Thyroid gland (tissue), 4 donors: ENCODE measurements around the gene SLC22A25. TPM values are rescaled to one million over a fixed set of nuclear protein-coding genes. Genes with fewer than 3 reads are reported as not detected.
A peak's percentile ranks its signal among the peaks of the same experiment; 100 is the strongest.

Experiments
- DNase-seq, 2 donors: peaks; one replicate each; pipeline ENCODE4 v3.0.0-alpha.2; 2019
- H3K27ac ChIP-seq, 3 donors: fragments of 200-600 bp; sonication (generic); 1 replicate in 2 of 3; 2 replicates in 1 of 3; pipeline ENCODE4 v1.5.1; 2016 to 2019; ENCODE audit warnings: mild to moderate bottlenecking in 1 of 3, moderate library complexity in 1 of 3
- H3K27me3 ChIP-seq: fragments of 200-600 bp; sonication (generic); one replicate; pipeline ENCODE4 v1.5.1; 2019
- H3K36me3 ChIP-seq, 2 donors: fragments of 200-600 bp; sonication (generic); one replicate each; pipeline ENCODE4 v1.5.1; 2016 to 2019
- H3K4me1 ChIP-seq, 2 donors: fragments of 200-600 bp; sonication (generic); one replicate each; pipeline ENCODE4 v1.5.1; 2017 to 2019
- H3K4me3 ChIP-seq, 3 donors: fragments of 200-600 bp; sonication (generic); replicated peaks in 1 of 3; 1 replicate in 2 of 3; 2 replicates in 1 of 3; pipeline ENCODE4 v1.5.1; 2016; ENCODE audit warnings: mild to moderate bottlenecking in 1 of 3
- H3K9me3 ChIP-seq: fragments of 200-600 bp; sonication (generic); one replicate; pipeline ENCODE4 v1.5.1; 2017
- CTCF ChIP-seq, 6 experiments: fragments of 200-600 bp in 3 of 6; fragments of 450-650 bp in 3 of 6; sonication (generic) in 3 of 6; IDR thresholded peaks; one replicate each; pipeline ENCODE4 v1.5.1; 2016 to 2019; ENCODE audit warnings: antibody characterized with exemption in 6 of 6, mild to moderate bottlenecking in 2 of 6, inconsistent platforms in 1 of 6, moderate library complexity in 1 of 6
- POLR2A ChIP-seq, 2 donors: fragments of 450-650 bp; IDR thresholded peaks; one replicate each; pipeline ENCODE4 v1.6.1; 2017; ENCODE audit warnings: antibody characterized with exemption in 2 of 2, mild to moderate bottlenecking in 2 of 2, moderate library complexity in 1 of 2
- WGBS, 2 donors: methylation state at CpG; one replicate each; pipeline ENCODE4 v1.1.5; 2017; 5-methylcytosine and 5-hydroxymethylcytosine counted together
- intact Hi-C: fragments of 100-400 bp; cut with DNase I; formaldehyde crosslinking; loops from one replicate; pipeline ENCODE4 v1.15.1; 2023
- total RNA-seq, 4 donors: library from RNA; depleted of rRNA; stranded (reverse); fragments of >200 nt; gene quantifications; one replicate each; pipeline ENCODE4 v1.2.3, GENCODE V29; 2016

Gene SLC22A25
- total RNA-seq, 4 donors from 2014 or later = not detected

DNA sequence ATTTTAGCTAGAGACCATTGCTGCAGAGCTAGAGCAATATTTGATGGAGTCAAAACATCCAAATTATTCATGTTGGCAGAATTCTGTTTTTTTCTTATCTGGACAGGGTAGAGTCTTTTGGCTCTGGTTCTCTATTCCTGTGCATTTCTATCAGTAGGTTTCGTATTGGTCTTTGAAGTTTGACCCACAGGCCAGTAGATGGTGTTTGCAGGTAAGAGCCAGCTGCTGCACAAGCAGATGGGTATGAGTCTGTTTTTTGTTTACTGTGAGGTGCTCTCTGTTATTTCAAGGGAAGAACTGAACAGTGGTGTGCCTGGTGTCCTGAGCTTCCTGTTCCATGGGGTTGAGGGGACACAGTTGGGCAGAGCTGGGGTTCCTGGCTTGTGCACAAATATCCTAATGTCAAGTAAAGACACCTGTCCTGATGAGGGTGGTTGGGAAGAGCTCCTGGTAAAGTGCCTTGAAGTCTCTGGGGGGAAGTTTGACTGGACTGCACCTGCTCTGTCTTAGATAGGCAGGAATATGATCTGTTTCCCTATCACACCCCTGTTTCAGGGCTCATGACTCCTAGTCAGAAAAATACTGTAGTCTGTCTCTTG, 34.0 kb upstream of the SLC22A25 start:
- Histone ChIP-seq H3K4me3 (no peak overlapping the region), H3K9me3 (no peaks in the 10 kb centered on the region), H3K36me3 (no peaks in the 10 kb centered on the region), H3K4me1 (no peaks in the 10 kb centered on the region), H3K27me3 (no peaks in the 10 kb centered on the region), H3K27ac (no peak overlapping the region)
- intact Hi-C loops = no loop called here
- TF ChIP-seq POLR2A (IDR thresholded peaks at IDR 0.05) = no peak
- peak in 1 of 6 experiments; percentile 37 for TF ChIP-seq CTCF (IDR thresholded peaks at IDR 0.05)
- WGBS, 2 donors = 0 to 47% methylated on average over 1 of the region's 1 CpG
- no peak for DNase-seq

DNA sequence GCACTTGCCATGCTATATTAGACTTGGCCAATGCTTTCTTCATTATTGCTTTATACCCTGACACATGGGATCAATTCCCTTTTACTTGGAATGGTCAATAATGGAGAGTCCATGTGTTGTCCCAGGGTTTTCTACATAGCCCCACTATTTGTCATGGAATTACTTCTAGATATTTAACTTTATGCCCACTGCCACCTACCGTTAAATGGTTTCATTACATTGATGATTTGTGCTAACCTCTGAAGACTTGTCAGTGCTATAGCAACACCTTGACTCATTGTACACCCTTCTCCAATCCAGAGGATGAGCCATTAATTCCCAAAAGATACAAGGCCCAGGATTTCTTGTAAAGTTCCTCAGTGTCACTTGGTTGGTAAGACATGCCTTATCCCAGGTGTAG, 31.4 kb upstream of the SLC22A25 start:
- intact Hi-C loops = no loop called here
- WGBS, 2 donors = 72 to 90% methylated on average over 1 of the region's 1 CpG
- TF ChIP-seq CTCF (IDR thresholded peaks at IDR 0.05) (no peak), POLR2A (IDR thresholded peaks at IDR 0.05) (no peak)

GRCh38 chr11:63273685-63274084, 30.3 kb upstream of the SLC22A25 start:
- 89% methylated on average over 3 of the region's 3 CpGs for WGBS, 2 donors
- Histone ChIP-seq H3K27ac (no peak overlapping the region), H3K4me1 (no peaks in the 10 kb centered on the region), H3K9me3 (no peaks in the 10 kb centered on the region), H3K36me3 (no peaks in the 10 kb centered on the region), H3K27me3 (no peaks in the 10 kb centered on the region), H3K4me3 (no peak overlapping the region)
- TF ChIP-seq POLR2A (IDR thresholded peaks at IDR 0.05) (no peak), CTCF (IDR thresholded peaks at IDR 0.05) (no peak)
- DNase-seq = no peak
- intact Hi-C loops = no loop called here

More for the DNA sequence above, 31.4 kb upstream of the SLC22A25 start:
- H3K9me3 ChIP-seq = no peaks in the 10 kb centered on the region
- H3K4me1 ChIP-seq = no peaks in the 10 kb centered on the region
- no peaks in the 10 kb centered on the region for H3K27me3 ChIP-seq
- H3K27ac ChIP-seq = no peak overlapping the region
- no peak overlapping the region for H3K4me3 ChIP-seq
- no peak for DNase-seq
- H3K36me3 ChIP-seq = no peaks in the 10 kb centered on the region

DNA sequence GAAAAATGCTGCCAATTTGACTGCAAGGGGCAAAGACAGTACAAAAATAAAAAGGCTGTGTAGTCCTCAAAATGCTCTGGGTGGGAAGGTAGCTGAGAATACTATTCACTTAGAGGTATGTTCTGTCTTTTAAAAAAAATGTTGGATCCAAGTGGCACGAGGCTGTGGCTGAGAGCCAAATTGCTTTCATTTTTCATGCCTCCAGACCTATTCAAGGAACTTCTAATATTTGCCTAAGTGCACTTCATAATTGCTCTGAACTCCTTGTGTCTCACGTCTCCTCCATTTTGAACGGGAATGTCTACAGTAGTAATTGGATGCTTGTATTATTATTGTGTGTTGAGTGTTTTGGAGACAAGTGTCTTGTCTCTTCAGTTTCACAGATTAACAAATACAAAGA, 19.1 kb upstream of the SLC22A25 start:
- Histone ChIP-seq H3K4me1 (no peaks in the 10 kb centered on the region), H3K27ac (no peak overlapping the region), H3K36me3 (no peaks in the 10 kb centered on the region), H3K27me3 (no peaks in the 10 kb centered on the region), H3K9me3 (no peaks in the 10 kb centered on the region), H3K4me3 (no peak overlapping the region)
- intact Hi-C loops = no loop called here
- no peak for TF ChIP-seq CTCF (IDR thresholded peaks at IDR 0.05)
- no peak for TF ChIP-seq POLR2A (IDR thresholded peaks at IDR 0.05)
- peak; percentile 7 to 19 for DNase-seq
- WGBS, 2 donors = 34 to 39% methylated on average over 3 of the region's 3 CpGs

DNA sequence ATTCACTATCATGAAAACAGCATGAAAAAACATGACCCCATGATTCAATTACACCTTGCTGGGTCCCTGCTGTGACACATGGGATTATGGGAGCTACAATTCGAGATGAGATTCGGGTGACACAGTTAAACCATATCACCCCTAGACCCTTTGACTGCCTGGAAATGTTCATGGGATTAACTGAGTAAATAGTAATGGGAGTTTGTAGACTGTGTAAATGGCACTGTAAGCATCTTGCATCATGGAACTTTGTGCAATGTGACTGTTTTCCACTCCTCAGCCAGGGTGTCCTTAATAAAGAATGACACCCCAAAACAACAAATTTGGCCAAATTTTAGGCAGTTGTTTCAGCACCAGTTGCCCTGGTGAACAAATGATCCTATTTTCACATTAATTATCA, 7.9 kb upstream of the SLC22A25 start:
- Histone ChIP-seq H3K4me3 (no peak overlapping the region), H3K4me1 (no peaks in the 10 kb centered on the region), H3K36me3 (no peaks in the 10 kb centered on the region), H3K9me3 (no peaks in the 10 kb centered on the region), H3K27ac (no peak overlapping the region), H3K27me3 (no peaks in the 10 kb centered on the region)
- WGBS, 2 donors = 81 to 90% methylated on average over 2 of the region's 2 CpGs
- intact Hi-C loops = no loop called here
- TF ChIP-seq CTCF (IDR thresholded peaks at IDR 0.05) (no peak), POLR2A (IDR thresholded peaks at IDR 0.05) (no peak)
- no peak for DNase-seq
